Chondrocyte (in vitro differentiated cells): ENCODE results near the gene SLC27A3. TPM values are rescaled to one million over a fixed set of nuclear protein-coding genes. Genes with fewer than 3 reads are reported as not detected.
A peak's percentile ranks its signal among the peaks of the same experiment; 100 is the strongest.

Source experiments
- DNase-seq: peaks from one replicate; pipeline ENCODE4 v3.0.0; 2021; ENCODE audit warnings: mixed read lengths, low spot score
- H3K27ac Mint-ChIP-seq: one replicate; pipeline ENCODE4 v1.8.0; 2021; ENCODE audit warnings: mild to moderate bottlenecking, moderate library complexity, mixed read lengths; ENCODE audit not compliant: unreplicated experiment
- H3K27me3 Mint-ChIP-seq: 2 replicates; pipeline ENCODE4 v1.8.0; 2021; ENCODE audit warnings: low read depth, mixed read lengths
- H3K36me3 Mint-ChIP-seq: 2 replicates; pipeline ENCODE4 v1.8.0; 2021; ENCODE audit warnings: low read depth, mixed read lengths
- H3K4me1 Mint-ChIP-seq: 2 replicates; pipeline ENCODE4 v1.8.0; 2021; ENCODE audit warnings: low read depth, mild to moderate bottlenecking, mixed read lengths
- H3K4me3 Mint-ChIP-seq: one replicate; pipeline ENCODE4 v1.8.0; 2021; ENCODE audit warnings: mild to moderate bottlenecking, moderate library complexity, mixed read lengths; ENCODE audit not compliant: unreplicated experiment
- H3K9me3 Mint-ChIP-seq: 2 replicates; pipeline ENCODE4 v1.8.0; 2021; ENCODE audit warnings: low read depth, mixed read lengths
- CTCF ChIP-seq: fragments of 200-600 bp; sonication (generic); IDR thresholded peaks from 2 replicates; pipeline ENCODE4 v1.5.0; 2021; ENCODE audit warnings: antibody characterized with exemption, mild to moderate bottlenecking, moderate library complexity
- total RNA-seq: library from RNA; stranded (reverse); gene quantifications from 3 replicates; pipeline ENCODE4 v1.2.1, GENCODE V29; 2021

SLC27A3 gene
- total RNA-seq, 1 donor from 2014 or later = 11.6 TPM

DNA sequence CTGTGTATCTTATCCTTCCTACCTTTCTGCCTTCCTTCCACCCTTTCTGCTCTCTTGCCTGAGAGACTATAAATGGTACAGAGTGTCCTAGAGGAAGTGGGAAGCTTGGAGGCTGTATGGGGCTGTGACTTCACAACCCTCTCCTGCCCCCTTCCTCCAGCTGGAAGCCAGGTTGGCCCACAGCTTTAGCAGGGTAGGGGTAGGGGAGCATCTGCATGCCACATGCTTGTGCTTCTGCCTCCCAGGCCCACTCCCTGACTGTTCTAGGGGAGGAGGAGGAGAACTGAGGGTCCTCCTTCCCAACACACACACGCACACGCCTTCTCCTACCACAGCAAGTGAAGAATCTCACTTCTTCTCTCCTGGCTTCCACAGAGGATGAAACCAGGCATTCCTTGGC, 3.9 kb upstream of the SLC27A3 start:
- no peak overlapping the region for H3K4me3 Mint-ChIP-seq
- peaks cover 8% of the 10 kb centered on the region for H3K4me1 Mint-ChIP-seq
- no peaks in the 10 kb centered on the region for H3K9me3 Mint-ChIP-seq
- TF ChIP-seq CTCF = no peak
- DNase-seq = peak; percentile 34
- H3K27ac Mint-ChIP-seq = no peak overlapping the region
- H3K36me3 Mint-ChIP-seq = peaks cover 19% of the 10 kb centered on the region
- no peaks in the 10 kb centered on the region for H3K27me3 Mint-ChIP-seq

DNA sequence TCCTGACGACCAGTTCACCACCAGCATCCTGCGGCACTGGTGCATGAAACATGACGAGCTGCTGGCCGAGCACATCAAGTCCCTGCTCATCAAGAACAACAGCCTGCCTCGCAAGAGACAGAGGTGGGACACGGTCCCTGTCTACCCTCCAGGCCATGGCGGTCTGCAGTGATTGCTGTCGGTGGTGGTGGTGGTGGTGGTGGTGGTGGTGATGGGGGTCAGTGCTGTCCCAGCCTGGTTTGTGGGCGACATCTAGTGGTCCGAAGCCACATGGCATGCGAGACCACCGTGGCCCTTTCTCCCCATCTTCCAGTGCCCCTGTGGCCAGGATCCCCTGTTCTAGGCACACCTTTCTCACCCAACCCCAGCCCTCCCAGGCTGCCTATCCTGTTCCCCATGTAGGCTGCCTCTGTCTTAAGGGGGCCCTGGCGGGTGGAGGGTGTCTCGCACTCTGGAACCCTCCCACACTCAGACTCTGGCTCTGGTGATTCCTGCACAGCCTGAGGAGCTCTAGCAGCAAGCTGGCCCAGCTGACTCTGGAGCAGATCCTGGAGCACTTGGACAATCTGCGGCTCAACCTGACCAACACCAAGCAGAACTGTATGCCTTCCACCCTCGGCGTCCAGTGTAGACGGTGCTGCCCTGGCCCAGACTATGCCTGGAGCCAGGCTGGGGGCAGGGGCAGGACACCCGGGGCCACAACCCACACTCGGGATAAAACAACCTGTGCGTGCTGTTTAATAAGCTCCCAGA, 3.2 kb upstream of the SLC27A3 start:
- peak; percentile 69 for TF ChIP-seq CTCF
- H3K4me3 Mint-ChIP-seq = no peak overlapping the region
- H3K4me1 Mint-ChIP-seq = peaks cover 14% of the 10 kb centered on the region
- peaks cover 18% of the 10 kb centered on the region for H3K36me3 Mint-ChIP-seq
- no peaks in the 10 kb centered on the region for H3K27me3 Mint-ChIP-seq
- H3K27ac Mint-ChIP-seq = no peak overlapping the region
- DNase-seq = peak; percentile 70
- no peaks in the 10 kb centered on the region for H3K9me3 Mint-ChIP-seq

DNA sequence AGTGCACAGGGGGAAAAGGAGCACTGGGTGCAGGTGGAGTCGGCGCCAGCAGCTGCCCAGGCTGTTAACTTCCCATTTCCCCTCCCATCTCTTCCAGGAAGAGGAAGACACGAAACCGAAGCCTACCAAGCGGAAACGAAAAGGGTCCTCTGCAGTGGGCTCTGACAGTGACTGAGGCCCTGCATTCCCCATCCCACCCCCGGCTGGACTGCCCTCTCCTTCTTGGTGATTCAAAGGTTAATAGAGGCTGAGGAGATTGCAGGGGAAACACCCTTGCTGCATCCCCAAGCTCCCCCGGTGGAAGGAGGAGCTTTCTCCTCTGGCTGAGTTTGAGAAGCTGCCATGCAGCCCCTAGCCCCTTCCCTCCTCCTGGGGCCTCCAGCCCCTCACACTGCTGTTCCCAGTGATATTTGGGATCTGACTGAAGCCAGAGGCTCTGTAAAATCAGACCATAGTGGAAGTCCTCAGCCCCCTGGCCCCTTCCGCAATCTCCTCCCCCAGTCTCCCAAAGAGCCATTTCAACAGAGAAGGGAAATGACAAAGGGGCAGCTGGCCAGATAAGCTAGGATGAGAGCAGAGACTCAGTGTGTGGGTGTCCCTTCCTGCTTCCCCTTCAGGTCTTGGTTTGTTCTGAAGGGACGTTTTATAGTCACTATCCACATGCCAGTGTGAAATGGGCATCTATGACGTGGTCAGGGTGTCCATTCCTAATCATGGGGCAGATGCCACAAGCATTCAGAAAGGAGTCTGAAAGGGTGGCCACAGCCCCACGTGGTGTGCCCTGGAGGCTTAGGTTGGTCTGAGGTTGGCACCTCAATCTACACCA, 1.9 kb upstream of the SLC27A3 start:
- H3K4me3 Mint-ChIP-seq = no peak overlapping the region
- H3K36me3 Mint-ChIP-seq = peaks cover 10% of the 10 kb centered on the region

GRCh38 chr1:153774026-153774595, 1.1 kb upstream of the SLC27A3 start:
- H3K4me1 Mint-ChIP-seq = peaks cover 23% of the 10 kb centered on the region

More for the DNA sequence above, 1.9 kb upstream of the SLC27A3 start:
- no peak for TF ChIP-seq CTCF
- Mint-ChIP-seq H3K4me1 (peaks cover 23% of the 10 kb centered on the region), H3K9me3 (no peaks in the 10 kb centered on the region), H3K27me3 (no peaks in the 10 kb centered on the region), H3K27ac (no peak overlapping the region)
- peak; percentile 66 for DNase-seq

More at GRCh38 chr1:153774026-153774595, 1.1 kb upstream of the SLC27A3 start:
- H3K36me3 Mint-ChIP-seq = peaks cover 8% of the 10 kb centered on the region
- H3K27ac Mint-ChIP-seq = no peak overlapping the region
- no peaks in the 10 kb centered on the region for H3K27me3 Mint-ChIP-seq
- DNase-seq = peak; percentile 28
- no peaks in the 10 kb centered on the region for H3K9me3 Mint-ChIP-seq
- TF ChIP-seq CTCF = no peak
- H3K4me3 Mint-ChIP-seq = no peak overlapping the region
